Measurements from ENCODE around the gene CCDC17. TPM values are rescaled to one million over a fixed set of nuclear protein-coding genes. Genes with fewer than 3 reads are reported as not detected.

CCDC17 gene
- 0.88 TPM for polyA plus RNA-seq
- long read RNA-seq, donor 1: 0 reads
- long read RNA-seq, donor 2: 0 reads
- long read RNA-seq, donor 3: 0 reads
- long read RNA-seq, donor 4: 0 reads
- long read RNA-seq, donor 5: 0 reads
- long read RNA-seq, donor 6: 0 reads
- long read RNA-seq, donor 7: 0 reads
- long read RNA-seq, donor 8: 0 reads
- long read RNA-seq, donor 9: 0 reads
- long read RNA-seq, donor 10: 0 reads
- long read RNA-seq, donor 11: 0 reads

DNA sequence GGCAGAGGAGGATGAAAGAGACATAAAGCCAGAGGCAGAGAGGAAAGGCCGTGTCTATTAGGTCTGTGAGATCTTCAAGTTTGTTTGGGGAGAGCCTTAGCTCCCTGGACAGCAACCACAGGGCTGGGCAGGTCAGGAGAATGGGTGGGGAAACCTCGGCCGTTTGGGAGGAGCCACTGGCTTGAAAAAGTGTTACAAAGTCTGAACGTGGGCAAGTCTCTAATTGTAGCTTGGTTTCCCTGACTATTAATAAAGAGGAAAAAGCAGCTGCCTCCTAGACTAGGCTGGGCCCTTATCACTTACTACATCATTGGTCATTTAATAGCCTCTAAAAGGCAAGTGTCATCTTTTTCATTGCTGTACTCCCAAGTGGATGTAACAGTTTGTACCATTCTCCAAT is at the start of gene CCDC17:
Gene CCDC17 (minus strand): TSS at position 83 of the 400 bp plus-strand sequence. CDS start 145 bp downstream, outside the sequence.
- Histone ChIP-seq H3K4me1 (ENCODE audit: control insufficient read depth, insufficient read depth, low read length) (peaks cover 10% of the 10 kb centered on the region), H3K4me3 (ENCODE audit: low read length) (peak within 1 kb of the TSS; percentile 23), H3K27me3 (ENCODE audit: control insufficient read depth, insufficient read depth, low read length) (no peaks in the 10 kb centered on the region), H3K9me3 (ENCODE audit: control insufficient read depth, low read depth, low read length) (peaks cover 4% of the 10 kb centered on the region), H3K27ac (ENCODE audit: low read length) (no peak within 1 kb of the TSS), H3K36me3 (ENCODE audit: control insufficient read depth, insufficient read depth, low read length) (peaks cover 36% of the 10 kb centered on the region)
- no peak for DNase-seq
- no CpG with 5 or more reads among the region's 4 CpGs for WGBS (ENCODE audit: insufficient coverage, low lambda C conversion rate)

- H3K9me3 ChIP-seq (ENCODE audit: control insufficient read depth, low read depth, low read length): no peaks in the 10 kb centered on the region
- DNase-seq: no peak
- no peaks in the 10 kb centered on the region for H3K4me1 ChIP-seq (ENCODE audit: control insufficient read depth, insufficient read depth, low read length)
- no peak overlapping the region for H3K4me3 ChIP-seq (ENCODE audit: low read length)
- no peaks in the 10 kb centered on the region for H3K27me3 ChIP-seq (ENCODE audit: control insufficient read depth, insufficient read depth, low read length)
- no peak overlapping the region for H3K27ac ChIP-seq (ENCODE audit: low read length)
- WGBS (ENCODE audit: insufficient coverage, low lambda C conversion rate): 82% methylated on average over 4 of the region's 6 CpGs
- no peaks in the 10 kb centered on the region for H3K36me3 ChIP-seq (ENCODE audit: control insufficient read depth, insufficient read depth, low read length)
Observed at GRCh38 chr1:45669859-45670655, 46.2 kb upstream of the CCDC17 start.

DNA sequence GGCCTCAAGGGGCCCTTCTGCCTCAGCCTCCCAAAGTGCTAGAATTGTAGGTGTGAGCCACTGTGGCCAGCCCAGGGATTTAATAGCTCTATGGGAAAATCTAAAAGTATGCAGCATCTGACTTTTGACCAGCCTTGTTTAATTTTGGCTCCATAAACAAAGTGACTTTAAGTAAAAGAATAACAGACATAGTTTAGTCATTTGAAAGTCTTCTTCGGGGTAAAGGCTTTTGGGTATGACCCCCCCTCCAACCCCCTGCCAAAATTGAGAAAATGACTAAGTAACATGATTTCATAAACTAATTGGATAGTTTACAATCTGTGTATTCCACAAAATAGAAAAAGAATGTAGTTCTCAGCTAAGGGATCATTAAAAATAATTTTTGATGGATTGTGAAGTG is 45.5 kb upstream of the CCDC17 start:
- Histone ChIP-seq H3K27me3 (ENCODE audit: control insufficient read depth, insufficient read depth, low read length) (no peaks in the 10 kb centered on the region), H3K36me3 (ENCODE audit: control insufficient read depth, insufficient read depth, low read length) (no peaks in the 10 kb centered on the region), H3K4me1 (ENCODE audit: control insufficient read depth, insufficient read depth, low read length) (no peaks in the 10 kb centered on the region), H3K27ac (ENCODE audit: low read length) (no peak overlapping the region), H3K4me3 (ENCODE audit: low read length) (no peak overlapping the region), H3K9me3 (ENCODE audit: control insufficient read depth, low read depth, low read length) (no peaks in the 10 kb centered on the region)
- no CpG with 5 or more reads among the region's 1 CpG for WGBS (ENCODE audit: insufficient coverage, low lambda C conversion rate)
- no peak for DNase-seq

GRCh38 chr1:45668526-45668925 is 44.7 kb upstream of the CCDC17 start:
- Histone ChIP-seq H3K9me3 (ENCODE audit: control insufficient read depth, low read depth, low read length) (no peaks in the 10 kb centered on the region), H3K4me1 (ENCODE audit: control insufficient read depth, insufficient read depth, low read length) (no peaks in the 10 kb centered on the region), H3K27ac (ENCODE audit: low read length) (no peak overlapping the region), H3K36me3 (ENCODE audit: control insufficient read depth, insufficient read depth, low read length) (no peaks in the 10 kb centered on the region), H3K4me3 (ENCODE audit: low read length) (no peak overlapping the region), H3K27me3 (ENCODE audit: control insufficient read depth, insufficient read depth, low read length) (no peaks in the 10 kb centered on the region)
- DNase-seq: no peak
- no CpG with 5 or more reads among the region's 4 CpGs for WGBS (ENCODE audit: insufficient coverage, low lambda C conversion rate)

DNA sequence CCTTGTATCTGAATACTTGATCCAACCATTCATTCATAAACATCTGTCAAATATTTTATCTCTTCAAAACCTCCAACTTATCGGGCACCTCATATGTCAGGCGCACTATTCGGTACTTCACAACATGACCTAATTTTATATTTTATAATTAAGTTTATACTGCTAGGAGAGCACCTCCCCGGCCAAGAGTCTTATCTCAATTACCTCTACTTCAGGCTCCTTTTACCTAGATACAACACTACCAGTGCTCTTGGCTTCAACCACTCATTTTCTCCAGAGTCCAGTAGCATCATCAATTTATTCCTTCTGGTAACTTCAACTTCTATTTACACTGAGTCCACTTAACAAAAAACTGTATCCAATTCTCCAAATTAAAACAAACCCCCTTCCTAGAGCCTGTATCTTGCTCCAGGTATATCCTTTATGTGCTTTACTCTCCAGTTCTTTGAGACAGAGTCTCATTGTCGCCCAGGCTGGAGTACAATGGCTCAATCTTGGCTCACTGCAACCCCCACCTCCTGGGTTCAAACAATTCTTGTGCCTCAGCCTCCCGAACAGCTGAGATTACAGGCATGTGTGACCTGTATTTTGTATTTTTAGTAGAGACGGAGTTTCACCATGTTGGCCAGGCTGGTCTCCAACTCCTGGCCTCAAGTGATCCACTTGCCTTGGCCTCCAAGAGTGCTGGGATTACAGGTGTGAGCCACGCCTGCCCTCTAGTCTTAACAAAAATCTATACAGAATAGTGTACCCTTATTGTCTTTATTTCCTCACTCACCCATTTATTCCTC is 43.7 kb upstream of the CCDC17 start:
- H3K27me3 ChIP-seq (ENCODE audit: control insufficient read depth, insufficient read depth, low read length): no peaks in the 10 kb centered on the region
- WGBS (ENCODE audit: insufficient coverage, low lambda C conversion rate): 83% methylated on average over 1 of the region's 8 CpGs
- no peak overlapping the region for H3K27ac ChIP-seq (ENCODE audit: low read length)
- no peak for DNase-seq
- H3K36me3 ChIP-seq (ENCODE audit: control insufficient read depth, insufficient read depth, low read length): no peaks in the 10 kb centered on the region
- H3K9me3 ChIP-seq (ENCODE audit: control insufficient read depth, low read depth, low read length): no peaks in the 10 kb centered on the region
- no peak overlapping the region for H3K4me3 ChIP-seq (ENCODE audit: low read length)
- H3K4me1 ChIP-seq (ENCODE audit: control insufficient read depth, insufficient read depth, low read length): no peaks in the 10 kb centered on the region

DNA sequence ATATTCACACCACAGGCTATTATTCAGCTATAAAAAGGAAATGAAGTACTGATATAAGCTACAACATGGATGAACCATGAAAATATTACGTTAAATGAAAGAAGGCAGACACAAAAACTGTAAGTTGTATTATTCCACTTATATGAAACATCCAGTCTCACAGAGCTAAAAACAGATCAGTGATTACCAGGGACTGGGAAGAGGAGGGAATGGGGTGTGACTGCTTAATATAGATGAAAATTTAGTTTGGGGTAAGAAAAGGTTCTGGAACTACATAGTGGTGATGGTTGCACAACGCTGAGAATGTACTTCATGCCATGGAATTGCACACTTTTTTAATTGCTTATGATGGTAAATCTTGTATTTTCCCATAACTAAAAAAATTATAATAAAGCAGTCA is 43.0 kb upstream of the CCDC17 start:
- no peaks in the 10 kb centered on the region for H3K9me3 ChIP-seq (ENCODE audit: control insufficient read depth, low read depth, low read length)
- no peak overlapping the region for H3K4me3 ChIP-seq (ENCODE audit: low read length)
- H3K27ac ChIP-seq (ENCODE audit: low read length): no peak overlapping the region
- no peaks in the 10 kb centered on the region for H3K27me3 ChIP-seq (ENCODE audit: control insufficient read depth, insufficient read depth, low read length)
- H3K36me3 ChIP-seq (ENCODE audit: control insufficient read depth, insufficient read depth, low read length): no peaks in the 10 kb centered on the region
- no peak for DNase-seq
- WGBS (ENCODE audit: insufficient coverage, low lambda C conversion rate): 100% methylated on average over 1 of the region's 2 CpGs
- H3K4me1 ChIP-seq (ENCODE audit: control insufficient read depth, insufficient read depth, low read length): no peaks in the 10 kb centered on the region

- Histone ChIP-seq H3K4me3 (ENCODE audit: low read length) (no peak overlapping the region), H3K36me3 (ENCODE audit: control insufficient read depth, insufficient read depth, low read length) (peaks cover 46% of the 10 kb centered on the region), H3K27me3 (ENCODE audit: control insufficient read depth, insufficient read depth, low read length) (no peaks in the 10 kb centered on the region), H3K27ac (ENCODE audit: low read length) (no peak overlapping the region), H3K4me1 (ENCODE audit: control insufficient read depth, insufficient read depth, low read length) (peaks cover 19% of the 10 kb centered on the region), H3K9me3 (ENCODE audit: control insufficient read depth, low read depth, low read length) (no peaks in the 10 kb centered on the region)
- 80% methylated on average over 1 of the region's 2 CpGs for WGBS (ENCODE audit: insufficient coverage, low lambda C conversion rate)
- DNase-seq: no peak
Observed at GRCh38 chr1:45660336-45660735, 36.5 kb upstream of the CCDC17 start.

GRCh38 chr1:45659222-45659621 is 35.4 kb upstream of the CCDC17 start:
- Histone ChIP-seq H3K36me3 (ENCODE audit: control insufficient read depth, insufficient read depth, low read length) (peaks cover 56% of the 10 kb centered on the region), H3K4me3 (ENCODE audit: low read length) (no peak overlapping the region), H3K27me3 (ENCODE audit: control insufficient read depth, insufficient read depth, low read length) (no peaks in the 10 kb centered on the region), H3K27ac (ENCODE audit: low read length) (no peak overlapping the region), H3K4me1 (ENCODE audit: control insufficient read depth, insufficient read depth, low read length) (peaks cover 19% of the 10 kb centered on the region), H3K9me3 (ENCODE audit: control insufficient read depth, low read depth, low read length) (no peaks in the 10 kb centered on the region)
- WGBS (ENCODE audit: insufficient coverage, low lambda C conversion rate): no CpG with 5 or more reads among the region's 2 CpGs
- DNase-seq: no peak

DNA sequence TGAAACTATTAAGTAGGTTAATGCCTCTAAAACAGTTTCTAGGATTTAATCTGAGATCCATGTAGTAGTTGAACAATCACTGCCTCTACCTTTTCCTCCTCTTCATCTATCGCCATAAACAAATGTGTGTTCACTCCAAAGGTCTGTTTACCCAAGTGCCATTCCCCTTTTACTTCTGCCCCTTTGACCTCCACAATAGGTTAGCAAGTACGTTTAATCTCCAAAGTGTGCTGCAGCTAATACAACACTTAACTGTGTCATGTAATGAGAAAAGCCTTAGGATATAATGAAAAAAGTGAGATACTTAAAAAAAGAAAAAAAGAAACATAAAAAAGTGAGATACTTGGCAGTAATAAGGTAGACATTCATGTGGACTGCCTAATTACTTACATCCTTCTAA is 34.3 kb upstream of the CCDC17 start:
- DNase-seq: peak; percentile 49 to 84
- 10% methylated on average over 1 of the region's 2 CpGs for WGBS (ENCODE audit: insufficient coverage, low lambda C conversion rate)
- Histone ChIP-seq H3K27me3 (ENCODE audit: control insufficient read depth, insufficient read depth, low read length) (no peaks in the 10 kb centered on the region), H3K4me3 (ENCODE audit: low read length) (no peak overlapping the region), H3K27ac (ENCODE audit: low read length) (peak overlapping the region; percentile 40), H3K4me1 (ENCODE audit: control insufficient read depth, insufficient read depth, low read length) (peaks cover 19% of the 10 kb centered on the region), H3K36me3 (ENCODE audit: control insufficient read depth, insufficient read depth, low read length) (peaks cover 62% of the 10 kb centered on the region), H3K9me3 (ENCODE audit: control insufficient read depth, low read depth, low read length) (no peaks in the 10 kb centered on the region)

GRCh38 chr1:45656573-45657226 is 32.8 kb upstream of the CCDC17 start:
- WGBS (ENCODE audit: insufficient coverage, low lambda C conversion rate): 93% methylated on average over 2 of the region's 3 CpGs
- Histone ChIP-seq H3K4me3 (ENCODE audit: low read length) (no peak overlapping the region), H3K27me3 (ENCODE audit: control insufficient read depth, insufficient read depth, low read length) (no peaks in the 10 kb centered on the region), H3K9me3 (ENCODE audit: control insufficient read depth, low read depth, low read length) (no peaks in the 10 kb centered on the region), H3K36me3 (ENCODE audit: control insufficient read depth, insufficient read depth, low read length) (peaks cover 68% of the 10 kb centered on the region), H3K4me1 (ENCODE audit: control insufficient read depth, insufficient read depth, low read length) (peaks cover 19% of the 10 kb centered on the region), H3K27ac (ENCODE audit: low read length) (no peak overlapping the region)
- DNase-seq: no peak
